HG03460 (cell line): ENCODE measurements around the gene FURIN.
"Not testable (repeated sequence)": the region's sequence is repeated elsewhere in the genome, so short reads cannot be mapped to it uniquely, and the experiment has no call there.

ENCODE experiments used
- ATAC-seq: cut with Tn5 transposase; IDR thresholded peaks from one replicate; pipeline ENCODE4 v1.9.1; 2021; ENCODE audit not compliant: unreplicated experiment

Gene FURIN

DNA sequence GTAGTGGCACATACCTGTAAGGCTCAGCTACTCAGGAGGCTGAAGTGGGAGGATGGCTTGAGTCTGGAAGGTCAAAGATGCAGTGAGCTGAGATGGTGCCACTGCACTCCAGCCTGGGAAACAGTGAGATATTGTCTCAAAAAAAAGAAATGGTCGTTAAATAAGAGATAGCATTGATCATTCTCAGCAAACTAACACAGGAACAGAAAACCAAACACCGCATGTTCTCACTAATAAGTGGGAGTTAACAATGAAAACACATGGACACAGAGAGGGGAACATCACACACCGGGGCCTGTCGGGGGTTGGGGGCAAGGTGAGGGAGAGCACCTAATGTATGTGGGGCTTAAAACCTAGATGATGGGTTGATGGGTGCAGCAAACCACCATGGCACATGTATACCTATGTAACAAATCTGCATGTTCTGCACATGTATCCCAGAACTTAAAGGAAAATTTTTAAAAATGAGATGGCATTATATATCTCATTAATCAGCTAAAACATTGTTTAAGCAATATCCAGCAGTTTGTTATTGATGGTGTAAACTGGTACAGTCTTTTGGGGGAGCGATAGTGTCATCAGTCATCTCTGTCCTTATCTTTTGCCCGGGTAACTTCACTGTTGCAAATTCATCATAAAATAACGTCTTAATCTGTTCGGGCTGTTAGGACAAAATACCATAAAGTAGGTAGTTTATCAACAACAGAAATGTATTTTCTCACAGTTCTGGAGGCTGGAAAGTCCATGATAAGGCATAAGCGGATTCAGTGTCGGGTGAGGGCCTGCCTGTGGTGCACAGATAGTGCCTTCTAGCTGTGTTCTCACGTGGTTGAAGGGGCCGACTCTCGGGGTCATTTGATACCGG lies 33.0 kb downstream of the FURIN start:
- no peak for ATAC-seq

DNA sequence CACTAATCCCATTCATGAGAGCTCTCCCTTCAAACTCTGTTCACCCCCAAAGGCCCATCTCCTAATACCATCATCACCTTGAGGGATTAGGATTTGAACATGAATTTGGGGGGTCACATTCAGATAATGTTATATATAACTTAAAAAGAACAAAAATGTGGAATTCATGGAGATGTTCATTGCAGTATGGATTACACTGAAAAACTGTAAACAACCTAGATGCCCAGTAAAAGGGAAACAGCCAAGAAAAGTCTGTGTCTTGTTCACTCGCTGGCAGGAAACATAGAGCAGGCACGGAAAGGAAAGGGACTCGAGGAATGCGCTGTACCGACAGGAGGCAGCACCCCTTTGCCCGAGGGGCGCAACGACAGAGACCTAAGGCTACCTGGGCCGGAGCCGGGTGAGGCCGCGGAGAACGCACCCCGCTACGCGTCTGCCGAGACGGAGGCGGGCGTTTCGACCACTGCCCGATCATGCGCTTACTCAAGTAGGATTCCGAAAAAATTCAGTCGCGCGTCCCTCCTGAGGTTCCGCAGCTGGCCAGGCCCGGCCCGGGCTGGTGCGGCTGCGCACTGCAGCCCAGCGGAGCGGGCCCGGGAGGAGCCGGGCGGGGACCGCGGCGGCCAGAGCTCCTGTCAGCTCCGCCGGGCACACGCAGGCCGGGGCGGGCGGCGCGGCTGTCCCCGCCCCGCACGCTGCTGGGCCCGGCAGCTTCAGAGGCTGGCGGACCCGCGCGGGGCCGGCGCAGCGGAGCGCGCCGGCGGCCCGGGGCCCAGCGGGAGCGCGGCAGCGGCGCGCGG lies 33.9 kb downstream of the FURIN start:
- ATAC-seq, result peak; percentile 63

DNA sequence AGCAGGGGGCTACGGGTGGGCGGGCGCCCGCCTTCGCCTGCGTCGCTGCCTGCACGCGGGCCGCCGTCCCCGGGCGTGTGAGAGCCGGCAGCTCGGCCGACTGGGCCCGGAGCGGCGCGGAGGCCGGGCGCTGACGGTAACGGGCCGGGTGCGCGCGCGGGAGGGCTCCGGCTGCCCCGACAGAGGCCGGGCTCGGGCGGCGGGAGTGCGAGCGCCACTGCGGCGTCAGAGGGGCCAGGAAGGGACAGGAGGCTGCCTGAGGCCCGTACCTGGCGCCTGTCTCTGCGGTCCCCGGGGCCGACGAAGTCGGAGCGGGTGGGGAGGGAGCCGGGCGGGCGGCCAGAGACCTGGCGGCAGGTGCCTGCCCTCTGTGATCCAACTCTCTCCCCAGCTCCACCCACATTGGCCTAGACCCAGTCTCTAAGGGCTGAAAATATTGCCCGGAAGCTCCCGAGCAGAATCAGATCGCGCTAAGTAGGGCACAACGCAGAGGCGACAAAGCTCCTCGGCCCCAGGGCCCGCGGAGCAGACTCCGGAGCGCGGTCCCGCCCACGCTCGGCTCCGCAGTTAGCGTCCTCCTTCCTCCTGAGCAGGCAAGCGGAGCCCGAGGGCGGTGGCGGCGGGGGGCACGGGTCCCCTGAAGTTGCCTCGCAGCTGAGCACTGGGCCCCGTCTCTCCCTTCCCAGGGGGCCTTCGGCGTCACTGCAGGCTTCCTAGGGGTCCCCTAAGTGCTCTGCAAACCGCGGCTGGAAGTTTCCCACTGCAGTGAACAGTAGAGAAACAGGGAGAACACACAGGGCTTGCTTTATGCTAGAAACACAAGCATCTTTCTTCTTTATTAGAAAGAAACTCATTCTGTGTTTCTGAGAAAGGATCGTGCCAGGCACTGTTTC lies 34.7 kb downstream of the FURIN start, which contains the start of gene MAN2A2:
Gene MAN2A2, plus strand, starts transcription at position 463 of the 893 bp plus-strand sequence. CDS start 906 bp downstream, outside the sequence.
- ATAC-seq, result peak; percentile 48

DNA sequence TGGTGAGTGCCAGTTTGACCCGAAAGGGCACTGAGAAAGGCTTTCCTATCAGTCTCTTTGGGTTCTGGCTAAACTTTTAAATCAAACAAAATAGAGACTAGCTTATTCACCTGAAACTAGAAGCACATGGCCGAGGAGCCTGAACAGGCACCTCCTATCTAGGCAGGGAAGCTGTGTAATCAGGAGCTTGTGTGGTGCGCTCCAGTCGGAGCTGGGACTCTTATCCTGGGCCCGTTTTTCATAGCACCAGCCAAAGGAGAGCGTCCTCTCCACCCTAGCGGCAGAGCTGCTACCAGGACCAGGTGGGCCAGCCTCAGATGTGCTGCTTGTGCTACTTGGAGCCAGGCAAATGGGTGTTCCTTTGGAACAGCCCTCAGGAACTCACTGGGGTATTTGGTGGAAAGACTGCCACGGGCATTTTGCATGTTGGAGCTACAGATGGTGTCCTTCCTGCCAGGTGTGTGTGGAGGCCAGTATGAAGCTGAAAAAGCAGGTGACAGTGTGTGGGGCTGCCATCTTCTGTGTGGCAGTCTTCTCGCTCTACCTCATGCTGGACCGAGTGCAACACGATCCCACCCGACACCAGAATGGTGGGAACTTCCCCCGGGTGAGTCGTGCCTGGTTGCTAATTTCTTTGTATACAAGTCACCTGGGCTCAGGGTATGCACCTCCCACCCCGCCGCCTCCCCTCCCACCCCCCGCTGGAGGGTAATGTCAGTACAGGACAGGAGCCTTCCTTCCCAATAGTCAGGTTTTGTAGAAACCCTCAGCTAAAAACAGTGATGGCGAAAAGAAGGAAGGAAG lies 35.5 kb downstream of the FURIN start:
- ATAC-seq, result no peak

DNA sequence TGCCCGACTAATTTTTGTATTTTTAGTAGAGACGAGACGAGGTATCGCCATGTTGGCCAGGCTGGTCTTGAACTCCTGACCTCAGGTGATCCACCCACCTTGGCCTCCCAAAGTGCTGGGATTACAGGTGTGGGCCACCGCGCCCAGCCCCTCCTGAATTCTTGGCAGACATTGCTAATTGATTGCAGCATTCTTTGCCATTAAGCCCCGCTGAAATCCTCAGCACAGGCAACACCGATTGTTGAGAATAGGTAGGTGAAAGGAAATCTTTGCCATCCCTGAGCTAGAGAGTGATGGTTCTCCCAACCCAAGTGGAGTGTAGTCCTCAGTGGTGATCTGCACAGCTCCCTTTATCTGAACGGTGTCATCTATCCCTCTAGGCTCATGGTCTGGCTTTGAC lies 36.4 kb downstream of the FURIN start:
- no peak for ATAC-seq

DNA sequence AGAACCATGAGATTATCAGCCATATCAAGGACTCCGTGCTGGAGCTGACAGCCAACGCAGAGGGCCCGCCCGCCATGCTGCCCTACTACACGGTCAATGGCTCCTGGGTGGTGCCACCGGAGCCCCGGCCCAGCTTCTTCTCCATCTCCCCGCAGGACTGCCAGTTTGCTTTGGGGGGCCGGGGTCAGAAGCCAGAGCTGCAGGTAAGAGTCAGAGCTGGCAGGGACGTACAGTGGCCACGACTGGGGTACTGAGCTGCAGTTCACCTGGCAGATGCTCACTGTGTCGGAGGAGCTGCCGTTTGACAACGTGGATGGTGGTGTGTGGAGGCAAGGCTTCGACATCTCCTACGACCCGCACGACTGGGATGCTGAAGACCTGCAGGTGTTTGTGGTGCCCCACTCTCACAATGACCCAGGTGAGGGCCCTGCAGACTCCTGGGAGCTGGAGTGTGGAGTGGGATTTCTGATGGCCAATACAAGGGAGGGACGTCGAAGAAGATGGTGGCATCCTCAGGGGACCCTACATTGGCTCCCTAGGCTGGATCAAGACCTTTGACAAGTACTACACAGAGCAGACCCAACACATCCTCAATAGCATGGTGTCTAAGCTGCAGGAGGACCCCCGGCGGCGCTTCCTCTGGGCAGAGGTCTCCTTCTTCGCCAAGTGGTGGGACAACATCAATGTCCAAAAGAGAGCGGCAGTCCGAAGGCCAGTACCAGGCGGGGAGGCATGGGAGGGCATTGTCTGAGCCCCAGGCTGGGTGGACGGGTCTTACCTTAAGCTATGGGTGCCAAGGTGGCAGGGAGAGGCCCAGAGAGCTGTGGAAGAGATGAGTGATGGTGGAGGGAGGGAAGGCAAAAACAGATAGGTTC lies 37.2 kb downstream of the FURIN start:
- no peak for ATAC-seq

DNA sequence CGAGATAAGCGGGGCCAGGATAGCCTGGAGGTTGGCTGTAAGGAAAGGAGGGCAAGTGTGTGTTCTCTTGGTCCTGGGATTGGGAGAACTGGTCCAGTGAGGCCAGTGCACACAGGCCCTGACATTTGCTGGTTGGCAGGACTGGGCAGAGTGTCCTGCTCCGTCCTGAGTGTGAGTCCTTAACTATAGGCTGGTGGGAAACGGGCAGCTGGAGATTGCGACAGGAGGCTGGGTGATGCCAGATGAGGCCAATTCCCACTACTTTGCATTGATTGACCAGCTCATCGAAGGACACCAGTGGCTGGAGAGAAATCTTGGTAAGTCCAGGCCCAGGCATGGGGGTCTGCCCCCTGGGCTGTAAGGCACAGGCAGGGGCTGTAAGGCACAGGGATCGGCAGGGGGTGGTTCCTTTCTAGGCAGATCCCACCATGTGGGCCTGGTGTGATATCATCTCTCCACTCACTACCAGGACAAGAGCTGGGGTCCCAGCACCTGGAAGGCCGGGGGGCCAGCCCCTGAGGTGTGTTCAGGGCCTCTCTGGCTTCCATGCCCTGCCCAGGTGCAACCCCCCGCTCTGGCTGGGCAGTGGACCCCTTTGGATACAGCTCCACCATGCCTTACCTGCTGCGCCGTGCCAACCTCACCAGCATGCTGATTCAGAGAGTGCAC lies 37.9 kb downstream of the FURIN start:
- no peak for ATAC-seq

DNA sequence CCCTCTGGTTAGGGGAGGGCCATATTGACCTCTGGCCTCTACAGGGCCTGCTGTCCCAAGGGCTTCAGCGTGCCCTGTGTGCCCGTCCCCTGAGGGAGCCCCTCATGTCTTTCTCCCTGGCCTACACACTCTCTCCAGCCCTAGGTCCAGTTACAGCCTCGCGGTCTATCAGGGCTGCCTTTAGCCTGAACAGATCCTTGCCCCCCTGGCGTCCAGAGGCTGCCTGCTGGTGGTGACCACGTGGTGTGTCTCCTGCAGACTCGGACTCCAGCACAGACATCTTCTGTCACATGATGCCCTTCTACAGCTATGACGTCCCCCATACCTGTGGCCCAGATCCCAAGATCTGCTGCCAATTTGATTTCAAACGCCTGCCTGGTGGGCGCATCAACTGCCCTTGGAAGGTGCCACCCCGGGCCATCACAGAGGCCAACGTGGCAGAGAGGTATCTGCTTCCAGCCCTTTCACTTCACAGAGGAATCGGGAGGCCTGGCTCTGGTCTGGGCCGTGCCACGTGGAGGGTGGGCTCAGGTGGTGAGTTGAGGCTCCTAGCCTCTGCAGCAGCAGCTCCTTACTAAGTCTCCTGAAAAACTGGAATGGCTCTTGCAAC lies 38.8 kb downstream of the FURIN start:
- no peak for ATAC-seq

DNA sequence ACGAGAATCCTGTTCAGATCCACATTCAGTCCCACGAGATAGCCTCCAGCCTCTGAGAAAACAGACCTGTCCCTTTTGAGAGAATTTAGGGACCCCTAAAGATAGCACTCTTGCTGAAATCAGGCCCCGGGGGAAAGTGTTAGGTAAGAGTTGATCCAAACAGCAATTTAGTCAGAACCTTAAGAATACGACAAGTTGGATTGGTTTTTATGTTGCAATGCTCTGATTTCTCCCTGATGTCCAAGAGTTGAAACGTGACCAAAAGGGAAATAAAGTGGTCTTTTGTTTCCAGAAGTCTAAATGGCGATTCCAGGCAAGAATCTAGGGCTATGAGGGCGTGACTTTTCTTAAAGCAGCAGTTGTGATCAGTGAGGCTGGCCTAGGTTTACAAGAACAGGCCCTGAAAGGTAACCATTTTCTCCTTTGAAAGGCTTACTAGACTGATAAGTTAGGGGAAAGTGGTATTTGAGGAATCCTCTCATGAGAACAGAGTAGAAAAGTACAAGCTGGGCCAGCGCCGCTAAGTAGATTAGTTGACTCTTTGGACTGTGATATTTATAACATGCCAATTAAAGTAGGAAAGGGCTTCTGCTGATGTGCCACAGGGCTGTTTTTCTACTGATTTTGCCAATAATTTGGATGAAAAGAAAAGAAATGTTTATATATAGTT lies 39.6 kb downstream of the FURIN start:
- ATAC-seq, result no peak

DNA sequence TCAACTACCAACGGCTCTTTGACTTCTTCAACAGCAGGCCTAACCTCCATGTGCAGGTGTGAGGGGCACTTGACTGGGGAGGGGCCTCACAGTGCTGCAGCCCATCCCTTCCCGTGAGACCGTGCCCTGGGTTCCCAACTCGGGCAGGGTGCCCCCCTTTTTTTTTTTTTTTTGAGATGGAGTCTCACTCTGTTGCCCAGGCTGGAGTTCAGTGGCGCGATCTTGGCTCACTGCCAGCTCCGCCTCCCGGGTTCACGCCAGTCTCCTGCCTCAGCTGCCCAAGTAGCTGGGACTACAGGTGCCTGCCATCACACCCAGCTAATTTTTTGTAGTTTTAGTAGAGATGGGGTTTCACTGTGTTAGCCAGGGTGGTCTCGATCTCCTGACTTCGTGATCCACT lies 41.1 kb downstream of the FURIN start:
- ATAC-seq, result not testable (repeated sequence)

DNA sequence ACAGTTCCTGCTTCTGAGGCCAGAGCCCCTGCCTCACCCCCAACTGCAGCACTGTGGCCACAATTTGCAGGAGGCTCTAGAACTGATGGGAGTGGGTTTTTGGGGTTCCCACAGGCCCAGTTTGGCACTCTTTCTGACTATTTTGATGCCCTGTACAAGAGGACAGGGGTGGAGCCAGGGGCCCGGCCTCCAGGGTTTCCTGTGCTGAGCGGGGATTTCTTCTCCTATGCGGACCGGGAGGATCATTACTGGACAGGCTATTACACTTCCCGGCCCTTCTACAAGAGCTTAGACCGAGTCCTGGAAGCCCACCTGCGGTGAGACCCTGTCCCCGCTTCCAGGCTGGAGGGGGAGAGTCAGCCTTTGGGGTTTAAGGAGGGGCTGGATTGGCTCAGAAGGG lies 41.6 kb downstream of the FURIN start:
- ATAC-seq, result no peak

DNA sequence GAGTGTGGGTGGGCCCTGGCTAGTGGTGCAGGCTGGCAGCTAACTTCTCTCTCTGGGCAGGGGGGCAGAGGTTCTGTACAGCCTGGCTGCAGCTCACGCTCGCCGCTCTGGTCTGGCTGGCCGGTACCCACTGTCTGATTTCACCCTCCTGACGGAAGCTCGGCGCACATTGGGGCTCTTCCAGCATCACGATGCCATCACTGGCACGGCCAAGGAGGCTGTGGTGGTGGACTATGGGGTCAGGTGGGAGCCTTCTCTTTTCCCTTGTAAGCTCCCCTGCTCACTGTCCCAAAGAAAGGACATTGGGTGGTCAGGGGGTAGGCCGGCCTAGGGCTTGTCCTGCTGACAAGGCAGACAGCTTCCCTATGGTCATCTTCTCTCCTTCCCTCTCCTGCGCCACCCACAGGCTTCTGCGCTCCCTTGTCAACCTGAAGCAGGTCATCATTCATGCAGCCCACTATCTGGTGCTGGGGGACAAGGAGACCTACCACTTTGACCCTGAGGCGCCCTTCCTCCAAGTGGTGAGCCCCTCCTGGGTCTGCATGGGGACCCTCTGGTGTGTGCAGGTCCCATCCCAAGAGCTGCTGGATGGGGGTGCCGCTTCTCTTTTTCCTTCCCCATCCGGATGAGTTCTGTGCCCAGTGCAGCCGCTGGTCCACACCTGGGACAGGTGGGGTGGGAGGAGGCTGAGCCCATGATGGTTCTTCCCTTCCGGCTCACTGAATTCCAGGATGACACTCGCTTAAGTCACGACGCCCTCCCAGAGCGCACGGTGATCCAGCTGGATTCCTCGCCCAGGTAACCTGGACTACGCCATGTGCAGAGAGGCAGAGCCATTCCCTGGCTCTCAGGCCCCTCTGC lies 42.3 kb downstream of the FURIN start:
- ATAC-seq, result no peak

DNA sequence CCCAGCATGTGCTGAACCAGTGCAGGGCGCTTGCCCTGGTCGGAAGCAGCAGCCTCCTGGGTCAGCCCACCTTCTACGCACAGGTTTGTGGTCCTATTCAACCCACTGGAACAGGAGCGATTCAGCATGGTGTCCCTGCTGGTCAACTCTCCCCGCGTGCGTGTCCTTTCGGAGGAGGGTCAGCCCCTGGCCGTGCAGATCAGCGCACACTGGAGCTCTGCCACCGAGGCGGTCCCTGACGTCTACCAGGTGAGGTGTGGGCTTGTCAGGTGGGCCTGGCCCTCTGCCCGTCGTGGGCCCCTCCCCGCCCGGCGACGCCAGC lies 42.9 kb downstream of the FURIN start:
- no peak for ATAC-seq

DNA sequence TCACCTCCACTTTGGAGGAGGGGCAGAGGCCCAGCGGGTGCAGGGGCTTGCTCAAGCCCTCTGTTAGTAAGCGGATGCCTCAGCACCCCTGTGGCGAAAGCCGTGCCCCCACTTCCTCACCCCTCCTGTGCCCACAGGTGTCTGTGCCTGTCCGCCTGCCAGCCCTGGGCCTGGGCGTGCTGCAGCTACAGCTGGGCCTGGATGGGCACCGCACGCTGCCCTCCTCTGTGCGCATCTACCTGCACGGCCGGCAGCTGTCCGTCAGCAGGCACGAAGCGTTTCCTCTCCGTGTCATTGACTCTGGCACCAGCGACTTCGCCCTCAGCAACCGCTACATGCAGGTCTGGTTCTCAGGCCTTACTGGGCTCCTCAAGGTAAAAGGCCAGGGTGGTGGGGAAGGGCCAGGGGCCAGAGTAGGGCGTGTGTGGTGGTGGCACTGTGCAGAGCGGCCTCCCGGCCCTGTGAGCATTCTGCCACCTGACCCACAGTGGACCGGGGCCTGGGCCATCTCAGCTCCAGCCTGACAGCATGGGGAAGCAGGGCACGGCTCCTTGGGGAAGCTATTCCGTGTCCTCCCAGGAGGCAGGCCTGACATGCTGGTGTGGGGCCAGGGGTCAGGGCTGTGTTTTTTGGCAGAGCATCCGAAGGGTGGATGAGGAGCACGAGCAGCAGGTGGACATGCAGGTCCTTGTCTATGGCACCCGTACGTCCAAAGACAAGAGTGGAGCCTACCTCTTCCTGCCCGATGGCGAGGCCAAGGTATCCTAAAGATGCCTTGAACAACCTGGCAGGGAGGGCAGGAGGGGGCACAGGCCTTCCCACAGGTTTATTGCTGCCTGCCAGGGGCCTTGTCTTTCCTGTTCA lies 43.8 kb downstream of the FURIN start:
- ATAC-seq, result no peak

DNA sequence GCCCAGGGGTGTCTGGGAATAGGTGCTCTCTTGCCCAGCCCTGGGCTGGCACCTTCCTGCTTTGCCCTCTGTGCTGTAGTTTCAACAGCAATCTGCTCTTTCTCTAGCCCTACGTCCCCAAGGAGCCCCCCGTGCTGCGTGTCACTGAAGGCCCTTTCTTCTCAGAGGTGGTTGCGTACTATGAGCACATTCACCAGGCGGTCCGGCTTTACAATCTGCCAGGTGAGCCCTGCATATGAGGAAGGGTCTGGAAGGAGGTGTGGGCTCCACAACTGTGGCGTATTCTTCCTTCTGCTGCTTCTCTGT lies 44.3 kb downstream of the FURIN start:
- no peak for ATAC-seq

DNA sequence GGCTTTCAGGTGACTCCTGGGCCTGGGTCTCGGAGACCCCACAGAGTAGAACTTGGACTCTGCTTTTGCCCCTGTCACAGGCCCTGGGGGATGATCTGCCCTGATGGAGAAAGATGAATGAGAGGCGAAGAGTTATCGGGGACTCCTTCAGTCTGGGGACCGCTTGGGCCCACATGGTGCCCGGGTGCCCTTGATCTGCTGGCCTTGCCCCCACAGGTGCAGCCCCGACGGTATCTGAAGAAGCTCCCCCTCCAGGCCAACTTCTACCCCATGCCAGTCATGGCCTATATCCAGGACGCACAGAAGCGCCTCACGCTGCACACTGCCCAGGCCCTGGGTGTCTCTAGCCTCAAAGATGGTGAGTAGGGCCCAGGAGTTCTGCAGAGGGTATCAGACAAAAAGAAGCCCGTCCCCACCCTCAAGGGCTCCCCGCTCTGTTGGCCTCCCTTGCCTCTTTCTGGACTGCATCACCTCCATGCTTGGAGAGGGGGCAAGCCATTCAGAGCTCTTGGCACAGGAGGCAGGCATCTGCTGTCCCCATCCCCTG lies 45.1 kb downstream of the FURIN start:
- no peak for ATAC-seq
